Measurements from ENCODE around the gene STX7.

STX7 gene

GRCh38 chr6:132489376-132489775 is 23.5 kb downstream of the STX7 start:
- H3K27me3 ChIP-seq (ENCODE audit: insufficient read depth, low read length, poor library complexity) = no peaks in the 10 kb centered on the region
- H4K20me1 ChIP-seq (ENCODE audit: insufficient read depth, low read length) = peaks cover 16% of the 10 kb centered on the region; the same call in 1 of the 2 replicates
- no peaks in the 10 kb centered on the region for H3K4me1 ChIP-seq (ENCODE audit: insufficient read depth, low read length)
- H3K9ac ChIP-seq (ENCODE audit: low read depth, low read length) = no peak overlapping the region
- H3K36me3 ChIP-seq (ENCODE audit: insufficient read depth, low read length) = 0 out of 2 replicates have a peak, but pooled peaks cover 6% of the 10 kb centered on the region
- TF ChIP-seq CTCF (IDR thresholded peaks at IDR 0.05; ENCODE audit: borderline replicate concordance, extremely low read depth, low read length, poor library complexity, severe bottlenecking) = no peak
- no peak for TF ChIP-seq EZH2 (IDR thresholded peaks at IDR 0.05; ENCODE audit: borderline replicate concordance, low read depth, low read length, severe bottlenecking)
- H2AFZ ChIP-seq (ENCODE audit: low read depth, low read length) = no peak overlapping the region
- no peak overlapping the region for H3K27ac ChIP-seq (ENCODE audit: low read length)
- DNase-seq (no peak), ATAC-seq (ENCODE audit: insufficient read depth, low read depth) (no peak)
- no peak overlapping the region for H3K4me2 ChIP-seq (ENCODE audit: insufficient read depth, low read length)
- H3K79me2 ChIP-seq (ENCODE audit: insufficient read depth, low read length) = no peaks in the 10 kb centered on the region; the same call in 1 of the 2 replicates
- H3K4me3 ChIP-seq (ENCODE audit: low read depth in 1 of 2, low read length in 2 of 2) = no peak overlapping the region
- no peaks in the 10 kb centered on the region for H3K9me3 ChIP-seq (ENCODE audit: insufficient read depth, low read length, severe bottlenecking)

- DNase-seq (no peak), ATAC-seq (ENCODE audit: insufficient read depth, low read depth) (no peak)
- H3K4me3 ChIP-seq (ENCODE audit: low read depth in 1 of 2, low read length in 2 of 2) = no peak overlapping the region
- H3K27me3 ChIP-seq (ENCODE audit: insufficient read depth, low read length, poor library complexity) = no peaks in the 10 kb centered on the region
- no peak for TF ChIP-seq EZH2 (IDR thresholded peaks at IDR 0.05; ENCODE audit: borderline replicate concordance, low read depth, low read length, severe bottlenecking)
- TF ChIP-seq CTCF (IDR thresholded peaks at IDR 0.05; ENCODE audit: borderline replicate concordance, extremely low read depth, low read length, poor library complexity, severe bottlenecking) = no peak
- no peaks in the 10 kb centered on the region for H3K36me3 ChIP-seq (ENCODE audit: insufficient read depth, low read length)
- no peaks in the 10 kb centered on the region; the same call in 1 of the 2 replicates for H3K79me2 ChIP-seq (ENCODE audit: insufficient read depth, low read length)
- no peaks in the 10 kb centered on the region for H3K9me3 ChIP-seq (ENCODE audit: insufficient read depth, low read length, severe bottlenecking)
- peaks cover 18% of the 10 kb centered on the region; the same call in 1 of the 2 replicates for H4K20me1 ChIP-seq (ENCODE audit: insufficient read depth, low read length)
- H3K4me1 ChIP-seq (ENCODE audit: insufficient read depth, low read length) = no peaks in the 10 kb centered on the region
- H3K9ac ChIP-seq (ENCODE audit: low read depth, low read length) = no peak overlapping the region
- H2AFZ ChIP-seq (ENCODE audit: low read depth, low read length) = no peak overlapping the region
- no peak overlapping the region for H3K4me2 ChIP-seq (ENCODE audit: insufficient read depth, low read length)
- H3K27ac ChIP-seq (ENCODE audit: low read length) = no peak overlapping the region
Observed at GRCh38 chr6:132487762-132488161, 25.2 kb downstream of the STX7 start.

DNA sequence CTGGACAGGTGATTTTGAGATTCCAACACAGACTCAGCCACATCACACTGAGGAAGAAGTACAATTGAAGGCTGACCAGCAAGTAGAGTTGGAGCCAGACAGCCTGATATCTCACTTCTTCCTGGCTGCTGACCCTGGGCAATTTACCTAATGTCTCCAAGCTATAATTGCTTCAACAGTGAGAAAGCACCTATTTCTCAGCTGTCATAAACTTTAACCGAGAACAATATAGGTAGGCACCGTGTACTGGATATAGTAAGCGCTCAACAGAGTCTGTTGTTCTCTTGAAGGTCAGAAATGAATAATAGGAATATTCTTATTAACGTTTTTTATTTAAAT is 28.3 kb downstream of the STX7 start:
- H3K4me2 ChIP-seq (ENCODE audit: insufficient read depth, low read length) = no peak overlapping the region
- H4K20me1 ChIP-seq (ENCODE audit: insufficient read depth, low read length) = peaks cover 8% of the 10 kb centered on the region; the same call in 1 of the 2 replicates
- no peak overlapping the region for H3K9ac ChIP-seq (ENCODE audit: low read depth, low read length)
- H3K79me2 ChIP-seq (ENCODE audit: insufficient read depth, low read length) = no peaks in the 10 kb centered on the region
- DNase-seq (no peak), ATAC-seq (ENCODE audit: insufficient read depth, low read depth) (no peak)
- H3K4me3 ChIP-seq (ENCODE audit: low read depth in 1 of 2, low read length in 2 of 2) = no peak overlapping the region
- no peak overlapping the region for H3K27ac ChIP-seq (ENCODE audit: low read length)
- H3K27me3 ChIP-seq (ENCODE audit: insufficient read depth, low read length, poor library complexity) = no peaks in the 10 kb centered on the region
- TF ChIP-seq EZH2 (IDR thresholded peaks at IDR 0.05; ENCODE audit: borderline replicate concordance, low read depth, low read length, severe bottlenecking) = no peak
- no peak for TF ChIP-seq CTCF (IDR thresholded peaks at IDR 0.05; ENCODE audit: borderline replicate concordance, extremely low read depth, low read length, poor library complexity, severe bottlenecking)
- H3K4me1 ChIP-seq (ENCODE audit: insufficient read depth, low read length) = no peaks in the 10 kb centered on the region
- no peaks in the 10 kb centered on the region for H3K36me3 ChIP-seq (ENCODE audit: insufficient read depth, low read length)
- H2AFZ ChIP-seq (ENCODE audit: low read depth, low read length) = no peak overlapping the region
- no peaks in the 10 kb centered on the region for H3K9me3 ChIP-seq (ENCODE audit: insufficient read depth, low read length, severe bottlenecking)
